ENCODE data around the gene ZBTB22.

GRCh38 chr6:33367009-33367714 is 49.6 kb upstream of the ZBTB22 start:
- TF ChIP-seq CTCF (IDR thresholded peaks at IDR 0.05) (no peak), POLR2A (IDR thresholded peaks at IDR 0.05) (no peak)
